H1 (cell line): ENCODE data around the gene ICOSLG. TPM values are rescaled to one million over a fixed set of nuclear protein-coding genes. Genes with fewer than 3 reads are reported as not detected.

Source experiments
- CTCF ChIA-PET: fragments of 300-600 bp; sonication (Branson Sonifier 250); formaldehyde crosslinking; loops from one replicate; lab custom pipeline; 2021; ENCODE audit not compliant: partially characterized antibody; lab: Charles Lee
- POLR2A ChIA-PET: fragments of 300-600 bp; sonication (Branson Sonifier 250); formaldehyde crosslinking; loops from one replicate; lab custom pipeline; 2021; ENCODE audit warnings: inconsistent platforms; ENCODE audit not compliant: partially characterized antibody; lab: Charles Lee
- DNase-seq, 2 experiments: peaks; one replicate each; pipeline versions ENCODE4 v3.0.0 to v3.0.0-alpha.2; 2010 to 2022; ENCODE audit warnings: low spot score in 2 of 2, low read depth in 1 of 2, mixed read lengths in 1 of 2
- FAIRE-seq: peaks from 2 replicates; lab custom pipeline; 2011; peaks lifted over from hg19 to GRCh38; lab: Jason Lieb, UNC
- H2AFZ ChIP-seq: 2 replicates; pipeline ENCODE4 v1.8.1; 2012; ENCODE audit warnings: low read length, inconsistent platforms
- H2AK5ac ChIP-seq: 2 replicates; pipeline ENCODE4 v1.6.1; 2013; ENCODE audit warnings: low read depth, low read length
- H2BK120ac ChIP-seq: replicated peaks from 2 replicates; pipeline ENCODE3; 2013; ENCODE audit warnings: low read depth, low read length, inconsistent platforms
- H2BK12ac ChIP-seq: 2 replicates; pipeline ENCODE4 v1.6.1; 2013; ENCODE audit warnings: low read depth, low read length
- H2BK15ac ChIP-seq: 2 replicates; pipeline ENCODE4 v1.6.1; 2013; ENCODE audit warnings: low read length
- H2BK20ac ChIP-seq: 2 replicates; pipeline ENCODE4 v1.6.1; 2013; ENCODE audit warnings: low read length
- H2BK5ac ChIP-seq: 2 replicates; pipeline ENCODE4 v1.6.1; 2013; ENCODE audit warnings: low read depth, low read length
- H3K14ac ChIP-seq: 2 replicates; pipeline ENCODE4 v1.6.1; 2013; ENCODE audit warnings: inconsistent platforms; ENCODE audit not compliant: insufficient read length
- H3K18ac ChIP-seq: 2 replicates; pipeline ENCODE4 v1.6.1; 2013; ENCODE audit warnings: low read length; ENCODE audit errors: extremely low read depth
- H3K23ac ChIP-seq: 2 replicates; pipeline ENCODE4 v1.6.1; 2013; ENCODE audit warnings: inconsistent platforms; ENCODE audit not compliant: insufficient read length
- H3K23me2 ChIP-seq: 2 replicates; pipeline ENCODE4 v1.6.1; 2013; ENCODE audit warnings: low read depth, low read length
- H3K27ac ChIP-seq: 2 replicates; pipeline ENCODE4 v1.6.1; 2011; ENCODE audit warnings: low read depth, low read length, inconsistent platforms
- H3K27me3 ChIP-seq, 4 experiments: replicated peaks in 1 of 4; 1 replicate in 1 of 4; 2 replicates in 3 of 4; pipeline versions ENCODE4 v1.6.1 to v1.8.1; 2011 to 2013; ENCODE audit warnings: low read length in 3 of 4, mild to moderate bottlenecking in 3 of 4, inconsistent platforms in 2 of 4, mixed read lengths in 2 of 4, moderate library complexity in 1 of 4; ENCODE audit not compliant: control insufficient read depth in 3 of 4, insufficient read depth in 3 of 4; ENCODE audit errors: extremely low read depth in 1 of 4
- H3K36me3 ChIP-seq, 4 experiments: 2 replicates each; pipeline versions ENCODE4 v1.6.1 to v1.8.1; 2011 to 2013; ENCODE audit warnings: mild to moderate bottlenecking in 4 of 4, low read length in 3 of 4, moderate library complexity in 2 of 4, control low read depth in 1 of 4, inconsistent platforms in 1 of 4; ENCODE audit not compliant: insufficient read depth in 4 of 4, control insufficient read depth in 2 of 4
- H3K4ac ChIP-seq: replicated peaks from 2 replicates; pipeline ENCODE3; 2013; ENCODE audit warnings: low read length, low read depth, mixed read lengths, inconsistent platforms; ENCODE audit not compliant: insufficient read length
- H3K4me1 ChIP-seq, 4 experiments: replicated peaks in 1 of 4; 1 replicate in 1 of 4; 2 replicates in 3 of 4; pipeline versions ENCODE4 v1.6.1 to v1.8.1; 2011 to 2013; ENCODE audit warnings: low read length in 3 of 4, inconsistent platforms in 2 of 4, mixed read lengths in 1 of 4; ENCODE audit not compliant: insufficient read depth in 4 of 4, control insufficient read depth in 3 of 4
- H3K4me2 ChIP-seq, 2 experiments: 2 replicates each; pipeline versions ENCODE4 v1.6.1 to v1.8.1; 2011 to 2013; ENCODE audit warnings: low read depth in 2 of 2, low read length in 2 of 2, control low read depth in 1 of 2, inconsistent platforms in 1 of 2, mild to moderate bottlenecking in 1 of 2; ENCODE audit not compliant: insufficient read depth in 1 of 2
- H3K4me3 ChIP-seq, 4 experiments: fragments of 200-600, 300-600 bp in 1 of 4; sonication (generic), shearing (Covaris generic), sonication (Bioruptor Twin) in 1 of 4; 2 replicates each; pipeline versions ENCODE4 v1.5.1 to v1.8.1; 2011 to 2016; ENCODE audit warnings: low read length in 4 of 4, low read depth in 3 of 4, control low read depth in 2 of 4, inconsistent platforms in 2 of 4, mild to moderate bottlenecking in 2 of 4, mixed read lengths in 1 of 4, moderate library complexity in 1 of 4; ENCODE audit not compliant: insufficient read depth in 2 of 4; ENCODE audit errors: extremely low read depth in 1 of 4
- H3K56ac ChIP-seq: replicated peaks from 2 replicates; pipeline ENCODE3; 2013; ENCODE audit warnings: low read depth, mild to moderate bottlenecking, mixed read lengths, low read length, inconsistent platforms; ENCODE audit not compliant: insufficient read length
- H3K79me1 ChIP-seq: 2 replicates; pipeline ENCODE4 v1.6.1; 2013; ENCODE audit warnings: low read depth, low read length, control low read depth
- H3K79me2 ChIP-seq, 2 experiments: 2 replicates each; pipeline versions ENCODE4 v1.6.1 to v1.8.1; 2012 to 2013; ENCODE audit warnings: low read length in 2 of 2, mild to moderate bottlenecking in 2 of 2, inconsistent platforms in 1 of 2; ENCODE audit not compliant: insufficient read depth in 2 of 2, control insufficient read depth in 1 of 2
- H3K9ac ChIP-seq, 4 experiments: replicated peaks in 1 of 4; 1 replicate in 1 of 4; 2 replicates in 3 of 4; pipeline versions ENCODE4 v1.6.1 to v1.8.1; 2011 to 2013; ENCODE audit warnings: low read depth in 3 of 4, low read length in 3 of 4, control low read depth in 2 of 4, mild to moderate bottlenecking in 2 of 4, moderate library complexity in 2 of 4, inconsistent platforms in 1 of 4; ENCODE audit errors: extremely low read depth in 1 of 4
- H3K9me3 ChIP-seq, 2 experiments: 2 replicates each; pipeline versions ENCODE4 v1.6.1 to v1.8.1; 2012 to 2013; ENCODE audit warnings: mild to moderate bottlenecking in 2 of 2, moderate library complexity in 2 of 2, control low read depth in 1 of 2, inconsistent platforms in 1 of 2, low read depth in 1 of 2, low read length in 1 of 2, mixed read lengths in 1 of 2; ENCODE audit not compliant: insufficient read depth in 2 of 2
- H4K20me1 ChIP-seq, 2 experiments: replicated peaks in 1 of 2; 2 replicates each; pipeline versions ENCODE3 to v1.8.1; 2011 to 2013; ENCODE audit warnings: inconsistent platforms in 2 of 2, low read length in 2 of 2, mild to moderate bottlenecking in 1 of 2; ENCODE audit not compliant: insufficient read depth in 2 of 2, control insufficient read depth in 1 of 2
- H4K5ac ChIP-seq: 2 replicates; pipeline ENCODE4 v1.6.1; 2013; ENCODE audit warnings: low read length, low read depth, mixed read lengths, inconsistent platforms; ENCODE audit not compliant: insufficient read length
- H4K8ac ChIP-seq: 2 replicates; pipeline ENCODE4 v1.8.0; 2013; ENCODE audit warnings: mild to moderate bottlenecking, moderate library complexity, low read length, inconsistent platforms; ENCODE audit not compliant: insufficient read depth; ENCODE audit errors: extremely low read depth
- H4K91ac ChIP-seq: replicated peaks from 2 replicates; pipeline ENCODE3; 2013; ENCODE audit warnings: low read length, mixed read lengths, inconsistent platforms; ENCODE audit not compliant: insufficient read length
- BCL11A ChIP-seq, 2 experiments: IDR thresholded peaks; one replicate each; pipeline ENCODE4 v1.6.1; 2011; ENCODE audit warnings: low read depth in 2 of 2, low read length in 2 of 2, mild to moderate bottlenecking in 2 of 2
- CBX8 ChIP-seq: fragments of 300-800, 300-1000 bp; sonication (generic); IDR thresholded peaks from 2 replicates; pipeline ENCODE4 v1.7.1; 2016; ENCODE audit warnings: low read depth, low read length, borderline replicate concordance
- CHD2 ChIP-seq: IDR thresholded peaks from 2 replicates; pipeline ENCODE4 v1.6.1; 2012; ENCODE audit warnings: low read length, improper control_type of control experiment
- FOSL1 ChIP-seq: IDR thresholded peaks from 2 replicates; pipeline ENCODE4 v1.6.1; 2011; ENCODE audit warnings: mild to moderate bottlenecking, low read depth, low read length, moderate library complexity; ENCODE audit not compliant: insufficient read depth
- HDAC6 ChIP-seq: IDR thresholded peaks from one replicate; pipeline ENCODE4 v1.7.1; 2012; ENCODE audit warnings: low read depth, mild to moderate bottlenecking, inconsistent platforms, low read length, moderate library complexity
- JUN ChIP-seq: IDR thresholded peaks from 2 replicates; pipeline ENCODE4 v1.6.1; 2011; ENCODE audit warnings: low read depth, mild to moderate bottlenecking, improper control_type of control experiment, low read length
- NRF1 ChIP-seq: IDR thresholded peaks from 2 replicates; pipeline ENCODE4 v1.6.1; 2011; ENCODE audit warnings: mild to moderate bottlenecking, low read depth, low read length, improper control_type of control experiment
- SIX5 ChIP-seq: IDR thresholded peaks from 2 replicates; pipeline ENCODE4 v1.6.1; 2011; ENCODE audit warnings: mild to moderate bottlenecking, low read depth, low read length
- YY1 ChIP-seq: IDR thresholded peaks from 2 replicates; pipeline ENCODE4 v1.6.1; 2011; ENCODE audit warnings: low read depth, mild to moderate bottlenecking, low read length
- WGBS, 2 experiments: shearing (Covaris generic) in 1 of 2; methylation state at CpG; one replicate each; pipeline versions ENCODE4 v1.1.6 to v1.1.7; 2013 to 2015; ENCODE audit warnings: low lambda C conversion rate in 2 of 2, mixed read lengths in 2 of 2, inconsistent platforms in 1 of 2, low coverage in 1 of 2, missing lambda C conversion rate in 1 of 2; ENCODE audit not compliant: insufficient replicate concordance in 2 of 2, insufficient coverage in 1 of 2, insufficient read length in 1 of 2; ENCODE audit errors: extremely low coverage in 1 of 2, missing lambda C conversion rate in 1 of 2; 5-methylcytosine and 5-hydroxymethylcytosine counted together
- polyA plus RNA-seq, 7 experiments: library from polyadenylated mRNA; depleted of rRNA in 3 of 7; stranded (reverse) in 5 of 7; unstranded in 2 of 7; fragments of >200 nt in 5 of 7; fragments of 200-250 nt in 2 of 7; gene quantifications; 1 replicate in 5 of 7; 2 replicates in 1 of 7; 4 replicates in 1 of 7; pipeline versions ENCODE4 v1.2.1 to v1.2.3, GENCODE V29; 2011 to 2013; ENCODE audit warnings: missing spikeins in 2 of 7, mixed read lengths in 2 of 7
- total RNA-seq: library from RNA; stranded (reverse); fragmentation: NEBNext Ultra II Directional; extraction: Animal tissue kit (Norgen Biotek cat#: 25700); gene quantifications from 2 replicates; pipeline ENCODE4 v1.2.1, GENCODE V29; 2021
- TF ChIP-seq, protein P1 (sequence below): IDR thresholded peaks from 2 replicates; pipeline ENCODE4 v1.6.1; 2011; ENCODE audit warnings: low read length, improper control_type of control experiment

ICOSLG gene
- total and polyA plus RNA-seq, 2 of the 8 experiments (the other 6 are each of a cell fraction or from before 2014, with no cell fraction given), result 2.3 to 5.5 TPM

DNA sequence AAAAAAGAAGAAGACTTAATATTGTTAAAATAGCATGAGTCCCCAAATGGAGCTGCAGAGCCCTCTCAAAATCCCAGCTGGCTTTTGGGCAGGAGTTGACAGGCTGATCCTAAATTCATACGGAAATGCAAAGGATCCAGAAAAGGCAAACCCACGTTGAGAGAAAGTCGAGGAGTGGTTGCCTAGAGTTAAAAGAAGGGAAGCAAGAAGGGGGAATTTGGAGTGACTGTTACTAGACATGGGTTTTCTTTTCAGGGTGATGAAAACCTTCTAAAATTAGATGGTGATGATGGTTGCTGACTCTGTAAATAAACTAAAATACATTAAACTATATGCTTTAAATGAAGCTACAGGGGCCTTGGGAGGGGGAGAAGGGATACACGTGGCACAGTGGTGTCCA is 19.3 kb upstream of the ICOSLG start:
- Histone ChIP-seq H3K36me3 (no peaks in the 10 kb centered on the region), H2AFZ (no peak overlapping the region), H3K14ac (no peak overlapping the region), H3K27ac (no peak overlapping the region), H3K4me3 (no peak overlapping the region), H4K91ac (no peak overlapping the region), H3K27me3 (no peaks in the 10 kb centered on the region), H2BK20ac (no peak overlapping the region), H2BK12ac (no peak overlapping the region), H3K79me1 (no peaks in the 10 kb centered on the region), H3K79me2 (no peaks in the 10 kb centered on the region), H2BK5ac (no peak overlapping the region), H2BK15ac (no peak overlapping the region), H4K20me1 (no peaks in the 10 kb centered on the region), H2BK120ac (no peak overlapping the region), H3K18ac (no peak overlapping the region), H3K4me2 (no peak overlapping the region), H3K23ac (no peak overlapping the region), H3K9ac (no peak overlapping the region), H3K4ac (no peak overlapping the region), H3K9me3 (no peaks in the 10 kb centered on the region), H3K56ac (no peak overlapping the region), H4K5ac (no peak overlapping the region), H4K8ac (no peak overlapping the region), H2AK5ac (no peak overlapping the region), H3K23me2 (no peaks in the 10 kb centered on the region), H3K4me1 (peaks cover 0 to 7% (median 4%) of the 10 kb centered on the region in 4 experiments; a peak in 6 of 7 replicates)
- 85% methylated on average over 4 of the region's 4 CpGs; no CpG with 5 or more reads in 1 of the 2 experiments for WGBS, 2 experiments
- ChIA-PET POLR2A (no interaction called here), CTCF (interaction anchor here (2.6 kb wide), 1 partner anchor 37 kb away, joined by 8 read pairs; no protein-coding TSS in a partner anchor)
- FAIRE-seq (no peak), DNase-seq (no peak)
- no peak for TF ChIP-seq NRF1
- TF ChIP-seq SIX5, result no peak
- TF ChIP-seq, protein P1, sequence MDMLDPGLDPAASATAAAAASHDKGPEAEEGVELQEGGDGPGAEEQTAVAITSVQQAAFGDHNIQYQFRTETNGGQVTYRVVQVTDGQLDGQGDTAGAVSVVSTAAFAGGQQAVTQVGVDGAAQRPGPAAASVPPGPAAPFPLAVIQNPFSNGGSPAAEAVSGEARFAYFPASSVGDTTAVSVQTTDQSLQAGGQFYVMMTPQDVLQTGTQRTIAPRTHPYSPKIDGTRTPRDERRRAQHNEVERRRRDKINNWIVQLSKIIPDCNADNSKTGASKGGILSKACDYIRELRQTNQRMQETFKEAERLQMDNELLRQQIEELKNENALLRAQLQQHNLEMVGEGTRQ, result no peak
- no peak for TF ChIP-seq YY1
- no peak for TF ChIP-seq BCL11A (IDR thresholded peaks at IDR 0.05; ENCODE audit: low read depth in 2 of 2, low read length in 2 of 2)
- no peak for TF ChIP-seq JUN
- TF ChIP-seq CBX8, result no peak
- no peak for TF ChIP-seq CHD2
- no peak for TF ChIP-seq HDAC6
- no peak for TF ChIP-seq FOSL1
